NCI-H226 (cell line): ENCODE data around the gene OR8J1.
"Not testable (repeated sequence)": the region's sequence is repeated elsewhere in the genome, so short reads cannot be mapped to it uniquely, and the experiment has no call there.

Experiments
- DNase-seq: peaks from one replicate; pipeline ENCODE4 v3.0.0-alpha.2; 2015

The OR8J1 gene, protein sequence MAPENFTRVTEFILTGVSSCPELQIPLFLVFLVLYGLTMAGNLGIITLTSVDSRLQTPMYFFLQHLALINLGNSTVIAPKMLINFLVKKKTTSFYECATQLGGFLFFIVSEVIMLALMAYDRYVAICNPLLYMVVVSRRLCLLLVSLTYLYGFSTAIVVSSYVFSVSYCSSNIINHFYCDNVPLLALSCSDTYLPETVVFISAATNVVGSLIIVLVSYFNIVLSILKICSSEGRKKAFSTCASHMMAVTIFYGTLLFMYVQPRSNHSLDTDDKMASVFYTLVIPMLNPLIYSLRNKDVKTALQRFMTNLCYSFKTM

DNA sequence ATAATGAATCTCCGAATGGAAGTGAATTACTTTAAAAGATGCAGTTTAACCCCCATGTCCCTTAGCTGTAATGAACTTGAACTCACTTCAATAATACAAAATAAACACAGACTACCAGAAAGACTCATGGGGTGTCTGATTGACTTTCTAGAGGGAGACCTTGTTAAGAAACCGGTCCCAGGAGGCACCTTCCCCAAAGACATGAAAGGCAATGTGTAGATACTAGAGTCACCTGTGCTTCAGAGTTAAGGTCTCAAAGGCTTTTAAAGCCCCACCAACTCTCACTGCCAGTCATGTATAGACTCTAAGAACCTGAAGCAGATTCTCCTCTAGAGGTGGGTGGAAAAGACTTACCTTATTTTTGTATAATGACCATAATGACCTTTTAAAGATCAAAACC lies at the start of gene OR8J1:
OR8J1 (plus strand) TSS at position 301 of the 400 bp plus-strand sequence. CDS start 5,956 bp downstream, outside the sequence.
- DNase-seq: no peak

DNA sequence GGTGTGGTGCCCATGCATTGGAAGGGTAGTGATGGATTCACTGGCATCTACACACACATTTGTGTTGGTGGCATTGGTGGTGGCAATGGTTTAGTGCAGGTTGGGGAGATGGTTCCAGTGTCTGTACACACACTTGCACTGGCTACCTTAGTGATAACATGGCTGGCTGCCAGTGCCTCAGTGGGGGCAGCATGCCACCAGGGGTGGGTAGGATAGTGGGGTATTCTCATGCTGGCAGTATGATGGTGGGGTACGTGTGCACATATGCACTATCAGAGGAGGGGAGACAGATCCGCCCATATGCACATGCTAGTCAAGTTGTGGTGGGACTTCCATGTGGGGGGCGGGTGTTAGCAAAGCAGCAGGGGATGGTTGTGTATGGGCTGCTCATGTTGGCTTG lies 46.3 kb upstream of the OR8J1 start:
- DNase-seq: no peak

DNA sequence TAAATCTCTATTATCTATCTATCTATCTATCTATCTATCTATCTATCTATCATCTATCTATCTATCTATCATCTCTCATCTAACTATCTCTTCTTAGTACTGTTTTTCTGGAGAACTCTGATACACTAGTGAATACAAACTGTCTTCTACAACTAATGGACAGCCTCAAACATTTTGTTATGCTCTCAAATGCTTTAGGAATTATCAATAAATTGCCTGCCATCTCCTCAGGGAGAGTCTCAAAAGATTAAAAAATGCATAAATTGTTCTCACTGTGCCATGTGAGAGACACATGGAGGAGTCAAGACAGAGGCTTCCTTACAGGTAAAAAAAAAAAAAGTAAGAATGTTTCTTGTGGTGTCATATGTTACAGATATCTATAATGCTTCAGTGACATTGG lies 39.2 kb upstream of the OR8J1 start, which contains the start of gene OR8K3:
OR8K3 (plus strand) TSS at position 301 of the 400 bp plus-strand sequence. CDS start 3,163 bp downstream, outside the sequence.
- DNase-seq: no peak

DNA sequence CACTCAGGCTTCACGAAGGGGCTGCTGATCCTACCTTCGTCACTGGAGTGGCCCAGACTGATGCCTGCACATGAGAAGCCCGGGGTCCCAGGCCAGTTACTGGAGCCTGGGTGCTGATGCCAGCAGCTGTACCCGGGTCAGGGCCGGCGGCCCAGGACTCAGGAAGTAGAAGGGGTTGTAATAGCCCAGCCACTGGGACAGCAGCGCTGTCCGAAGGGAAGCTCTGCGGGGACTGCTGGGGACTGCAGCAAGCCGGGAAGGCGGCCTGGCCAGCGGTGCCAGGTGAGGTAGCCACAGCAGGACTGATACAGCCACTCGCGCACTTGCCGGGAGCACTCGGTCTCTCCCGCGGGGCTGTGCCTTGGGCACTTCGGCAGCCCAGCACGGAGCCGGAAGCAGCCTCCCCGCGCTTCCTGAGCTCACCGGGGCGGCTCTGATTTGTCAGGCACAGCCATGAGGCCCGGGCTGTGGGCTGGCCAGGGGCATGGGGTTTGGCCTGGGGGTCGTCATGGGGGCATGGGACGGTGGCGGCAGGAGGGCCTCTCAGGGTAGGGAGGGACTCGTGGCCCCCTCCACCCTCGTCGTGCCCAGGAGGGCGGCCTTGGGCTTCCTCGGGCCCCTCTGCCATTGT lies 22.1 kb upstream of the OR8J1 start:
- no peak for DNase-seq

DNA sequence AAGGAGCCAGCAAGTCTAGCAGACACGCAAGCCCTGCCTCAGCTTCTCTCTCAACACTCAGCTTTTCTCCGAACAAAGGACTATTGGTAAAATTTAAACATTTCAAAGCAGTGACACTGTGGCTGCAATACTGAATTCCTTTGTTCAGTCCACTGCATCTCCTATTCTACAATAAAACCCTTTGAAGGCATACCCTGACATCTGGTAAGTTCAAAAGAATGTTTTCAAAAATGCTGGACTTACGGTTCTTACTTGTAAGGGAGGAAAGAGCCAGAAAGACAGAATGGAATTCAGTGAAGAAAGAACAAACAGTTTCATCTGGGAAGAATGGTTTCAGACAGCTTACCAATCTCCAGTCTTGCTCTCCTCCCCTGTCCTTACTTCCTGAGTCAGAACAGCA lies 20.9 kb upstream of the OR8J1 start:
- no peak for DNase-seq

DNA sequence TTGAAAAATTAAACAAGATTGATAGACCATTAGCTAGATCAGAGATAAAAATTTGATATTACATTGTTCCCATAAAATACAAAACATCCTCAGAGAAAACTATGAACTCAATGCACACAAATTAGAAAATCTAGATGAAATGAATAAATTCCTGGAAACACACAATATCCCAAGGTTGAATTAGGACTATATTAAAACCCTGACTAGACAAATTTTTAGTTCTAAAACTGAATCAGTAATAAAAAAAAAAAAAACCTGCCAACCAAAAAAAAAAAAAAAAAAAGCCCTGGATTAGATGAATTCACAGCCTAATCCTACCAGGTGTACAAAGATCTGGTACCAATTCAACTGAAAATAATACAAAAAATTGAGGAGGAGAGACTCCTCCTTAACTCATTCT lies 13.8 kb upstream of the OR8J1 start:
- no peak for DNase-seq

DNA sequence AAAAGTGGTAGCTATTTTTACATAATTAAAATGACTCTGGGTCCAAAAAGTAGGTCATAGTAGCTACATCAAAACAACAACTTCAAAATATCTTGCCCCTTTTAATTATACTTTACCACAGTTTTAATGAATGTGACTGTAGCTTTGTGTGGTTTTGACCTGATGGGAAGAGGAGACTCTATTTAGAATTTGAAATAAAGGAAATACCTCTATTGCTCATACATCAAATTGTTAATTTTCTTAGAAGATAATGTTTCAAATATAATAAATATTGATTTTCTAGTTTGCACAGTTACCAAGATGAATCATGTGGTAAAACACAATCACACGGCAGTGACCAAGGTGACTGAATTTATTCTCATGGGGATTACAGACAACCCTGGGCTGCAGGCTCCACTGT lies 8.4 kb upstream of the OR8J1 start, which contains the start of gene OR8K1:
OR8K1 (plus strand) TSS at position 301 of the 400 bp plus-strand sequence; CDS start at position 301, 0 bp downstream.
- no peak for DNase-seq

DNA sequence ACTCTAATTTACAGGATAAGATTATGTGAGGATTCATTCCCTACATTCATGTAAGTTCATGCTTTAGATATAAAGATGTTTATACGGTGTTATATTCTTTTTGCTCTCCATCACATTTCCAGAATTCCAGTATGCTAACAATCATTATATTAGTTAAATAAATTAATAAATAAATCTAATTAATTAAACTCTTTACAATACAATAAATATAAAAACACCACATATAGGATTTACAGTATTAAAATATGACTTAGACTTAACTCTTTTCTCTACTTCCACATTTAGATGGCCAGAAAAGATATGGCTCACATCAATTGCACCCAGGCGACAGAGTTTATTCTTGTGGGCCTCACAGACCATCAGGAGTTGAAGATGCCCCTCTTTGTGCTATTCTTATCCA lies 21.2 kb downstream of the OR8J1 start, which contains the start of gene OR8U1:
OR8U1 (plus strand) TSS at position 301 of the 400 bp plus-strand sequence; CDS start at position 301, 0 bp downstream.
- DNase-seq: no peak

DNA sequence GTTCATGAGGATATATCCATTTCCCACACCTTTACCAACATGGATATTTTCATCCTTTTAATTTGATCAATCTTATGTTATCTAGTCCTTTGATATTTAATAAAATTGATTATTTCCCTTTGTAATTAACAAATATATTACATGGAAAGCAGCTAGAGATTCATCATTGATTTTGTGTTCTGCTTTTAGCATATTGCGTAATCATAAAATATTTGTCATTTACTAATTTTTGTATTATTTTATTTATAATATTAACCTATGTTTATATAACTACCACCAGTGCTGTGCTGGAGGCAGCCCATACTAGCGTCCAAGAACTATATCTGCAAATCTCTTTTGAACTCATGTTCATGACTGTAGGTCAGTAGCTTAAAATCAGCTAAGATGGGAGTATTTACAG lies 26.0 kb downstream of the OR8J1 start:
- DNase-seq: no peak

DNA sequence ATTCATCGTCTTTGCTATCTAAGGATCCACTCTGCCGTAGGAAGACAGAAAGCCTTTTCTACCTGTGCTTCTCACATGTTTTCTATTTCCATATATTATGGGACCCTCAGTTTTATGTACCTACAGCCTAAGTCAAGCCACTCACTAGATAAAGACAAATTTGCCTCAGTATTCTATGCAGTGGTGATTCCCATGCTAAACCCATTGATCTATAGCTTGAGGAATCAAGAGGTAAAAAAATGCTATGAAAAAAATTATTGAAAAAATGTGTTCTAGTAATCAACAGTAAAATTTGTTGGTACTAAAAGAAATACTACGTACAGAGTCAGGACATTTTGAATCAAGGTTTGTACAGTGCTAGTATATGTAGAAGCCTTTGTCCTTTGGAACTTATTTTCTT lies 40.3 kb downstream of the OR8J1 start:
- no peak for DNase-seq

DNA sequence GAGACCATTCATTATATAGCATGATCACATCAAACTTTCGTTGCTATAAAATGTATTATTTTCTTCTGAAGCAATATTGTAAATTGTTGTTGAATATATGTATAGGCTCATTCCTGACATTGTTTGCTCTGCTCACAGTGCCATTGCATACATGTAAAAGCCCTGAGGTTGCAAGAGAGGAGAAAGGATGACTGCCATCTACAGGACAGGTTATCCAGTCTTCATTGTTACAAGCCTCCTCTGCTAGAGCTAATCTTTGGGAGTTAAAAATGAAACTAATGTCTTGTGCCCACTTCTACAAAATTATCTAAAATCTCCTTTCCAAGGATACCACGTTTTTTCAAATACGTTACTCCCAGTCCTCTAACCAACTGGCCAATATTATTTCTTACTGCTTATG lies 42.0 kb downstream of the OR8J1 start:
- DNase-seq: no peak

DNA sequence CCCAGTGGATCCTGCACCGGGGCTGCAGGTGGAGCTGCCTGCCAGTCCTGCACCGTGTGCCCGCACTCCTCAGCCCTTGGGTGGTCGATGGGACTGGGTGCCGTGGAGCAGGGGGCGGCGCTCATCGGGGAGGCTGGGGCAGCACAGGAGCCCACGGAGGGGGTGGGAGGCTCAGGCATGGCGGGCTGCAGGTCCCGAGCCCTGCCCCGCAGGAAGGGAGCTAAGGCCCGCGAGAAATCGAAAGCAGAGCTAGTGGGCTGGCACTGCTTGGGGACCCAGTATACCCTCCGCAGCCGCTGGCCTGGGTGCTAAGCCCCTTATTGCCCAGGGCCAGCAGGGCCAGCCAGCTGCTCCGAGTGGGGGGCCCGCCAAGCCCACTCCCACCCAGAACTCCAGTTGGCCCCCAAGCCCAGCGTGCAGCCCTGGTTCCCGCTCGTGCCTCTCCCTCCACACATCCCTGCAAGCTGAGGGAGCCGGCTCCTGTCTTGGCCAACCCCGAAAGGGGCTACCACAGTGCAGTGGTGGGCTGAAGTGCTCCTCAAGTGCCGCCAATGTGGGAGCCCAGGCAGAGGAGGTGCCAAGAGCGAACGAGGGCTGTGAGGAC lies 47.9 kb downstream of the OR8J1 start:
- DNase-seq: not testable (repeated sequence)

DNA sequence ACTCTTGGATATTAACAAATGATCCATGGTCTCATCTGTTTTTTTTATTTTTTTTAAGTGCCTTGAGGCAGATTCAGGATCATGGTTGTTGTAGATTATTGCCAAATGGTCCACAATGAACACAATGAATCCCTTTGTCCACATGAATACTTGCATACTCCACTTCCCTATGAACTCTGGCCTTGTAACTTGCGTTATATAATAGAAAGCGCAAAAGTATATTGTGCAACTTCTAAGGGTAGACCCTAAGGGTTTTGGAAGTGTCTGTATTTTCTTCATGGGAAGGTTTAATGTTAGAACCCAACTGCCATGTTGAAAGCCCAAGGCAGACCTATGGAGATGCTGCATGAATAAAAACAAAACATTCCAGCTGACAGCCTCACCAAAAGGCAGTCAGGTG lies 50.3 kb downstream of the OR8J1 start:
- no peak for DNase-seq

DNA sequence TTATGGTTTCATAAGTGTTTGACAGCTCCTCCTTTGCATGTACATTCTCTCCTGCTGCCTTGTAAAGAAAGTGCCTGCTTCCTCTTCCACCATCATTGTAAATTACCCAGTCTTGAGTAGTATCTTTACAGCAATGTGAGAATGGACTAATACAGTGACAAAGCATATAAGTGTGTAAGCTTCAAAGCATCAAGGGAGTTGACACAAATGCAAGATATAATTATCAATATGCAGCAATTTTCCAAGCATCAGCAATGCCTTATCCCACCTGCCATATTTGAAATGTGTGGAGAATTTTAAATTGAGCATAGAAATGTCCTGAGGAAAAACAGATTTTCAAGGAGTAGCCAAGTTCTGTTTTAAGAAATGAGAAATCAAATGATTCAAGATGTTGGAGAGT lies 56.7 kb downstream of the OR8J1 start:
- no peak for DNase-seq
